H1 (cell line): ENCODE data around the gene OR10A6. TPM values are rescaled to one million over a fixed set of nuclear protein-coding genes. Genes with fewer than 3 reads are reported as not detected.

ENCODE experiments used
- CTCF ChIA-PET: fragments of 300-600 bp; sonication (Branson Sonifier 250); formaldehyde crosslinking; loops from one replicate; lab custom pipeline; 2021; ENCODE audit not compliant: partially characterized antibody; lab: Charles Lee
- POLR2A ChIA-PET: fragments of 300-600 bp; sonication (Branson Sonifier 250); formaldehyde crosslinking; loops from one replicate; lab custom pipeline; 2021; ENCODE audit warnings: inconsistent platforms; ENCODE audit not compliant: partially characterized antibody; lab: Charles Lee
- DNase-seq, 2 experiments: peaks; one replicate each; pipeline versions ENCODE4 v3.0.0 to v3.0.0-alpha.2; 2010 to 2022; ENCODE audit warnings: low spot score in 2 of 2, low read depth in 1 of 2, mixed read lengths in 1 of 2
- FAIRE-seq: peaks from 2 replicates; lab custom pipeline; 2011; peaks lifted over from hg19 to GRCh38; lab: Jason Lieb, UNC
- H2AFZ ChIP-seq: 2 replicates; pipeline ENCODE4 v1.8.1; 2012; ENCODE audit warnings: low read length, inconsistent platforms
- H2AK5ac ChIP-seq: 2 replicates; pipeline ENCODE4 v1.6.1; 2013; ENCODE audit warnings: low read depth, low read length
- H2BK120ac ChIP-seq: replicated peaks from 2 replicates; pipeline ENCODE3; 2013; ENCODE audit warnings: low read depth, low read length, inconsistent platforms
- H2BK12ac ChIP-seq: 2 replicates; pipeline ENCODE4 v1.6.1; 2013; ENCODE audit warnings: low read depth, low read length
- H2BK15ac ChIP-seq: 2 replicates; pipeline ENCODE4 v1.6.1; 2013; ENCODE audit warnings: low read length
- H2BK20ac ChIP-seq: 2 replicates; pipeline ENCODE4 v1.6.1; 2013; ENCODE audit warnings: low read length
- H2BK5ac ChIP-seq: 2 replicates; pipeline ENCODE4 v1.6.1; 2013; ENCODE audit warnings: low read depth, low read length
- H3K14ac ChIP-seq: 2 replicates; pipeline ENCODE4 v1.6.1; 2013; ENCODE audit warnings: inconsistent platforms; ENCODE audit not compliant: insufficient read length
- H3K18ac ChIP-seq: 2 replicates; pipeline ENCODE4 v1.6.1; 2013; ENCODE audit warnings: low read length; ENCODE audit errors: extremely low read depth
- H3K23ac ChIP-seq: 2 replicates; pipeline ENCODE4 v1.6.1; 2013; ENCODE audit warnings: inconsistent platforms; ENCODE audit not compliant: insufficient read length
- H3K23me2 ChIP-seq: 2 replicates; pipeline ENCODE4 v1.6.1; 2013; ENCODE audit warnings: low read depth, low read length
- H3K27ac ChIP-seq: 2 replicates; pipeline ENCODE4 v1.6.1; 2011; ENCODE audit warnings: low read depth, low read length, inconsistent platforms
- H3K27me3 ChIP-seq, 4 experiments: replicated peaks in 1 of 4; 1 replicate in 1 of 4; 2 replicates in 3 of 4; pipeline versions ENCODE4 v1.6.1 to v1.8.1; 2011 to 2013; ENCODE audit warnings: low read length in 3 of 4, mild to moderate bottlenecking in 3 of 4, inconsistent platforms in 2 of 4, mixed read lengths in 2 of 4, moderate library complexity in 1 of 4; ENCODE audit not compliant: control insufficient read depth in 3 of 4, insufficient read depth in 3 of 4; ENCODE audit errors: extremely low read depth in 1 of 4
- H3K36me3 ChIP-seq, 4 experiments: 2 replicates each; pipeline versions ENCODE4 v1.6.1 to v1.8.1; 2011 to 2013; ENCODE audit warnings: mild to moderate bottlenecking in 4 of 4, low read length in 3 of 4, moderate library complexity in 2 of 4, control low read depth in 1 of 4, inconsistent platforms in 1 of 4; ENCODE audit not compliant: insufficient read depth in 4 of 4, control insufficient read depth in 2 of 4
- H3K4ac ChIP-seq: replicated peaks from 2 replicates; pipeline ENCODE3; 2013; ENCODE audit warnings: low read length, low read depth, mixed read lengths, inconsistent platforms; ENCODE audit not compliant: insufficient read length
- H3K4me1 ChIP-seq, 4 experiments: replicated peaks in 1 of 4; 1 replicate in 1 of 4; 2 replicates in 3 of 4; pipeline versions ENCODE4 v1.6.1 to v1.8.1; 2011 to 2013; ENCODE audit warnings: low read length in 3 of 4, inconsistent platforms in 2 of 4, mixed read lengths in 1 of 4; ENCODE audit not compliant: insufficient read depth in 4 of 4, control insufficient read depth in 3 of 4
- H3K4me2 ChIP-seq, 2 experiments: 2 replicates each; pipeline versions ENCODE4 v1.6.1 to v1.8.1; 2011 to 2013; ENCODE audit warnings: low read depth in 2 of 2, low read length in 2 of 2, control low read depth in 1 of 2, inconsistent platforms in 1 of 2, mild to moderate bottlenecking in 1 of 2; ENCODE audit not compliant: insufficient read depth in 1 of 2
- H3K4me3 ChIP-seq, 4 experiments: fragments of 200-600, 300-600 bp in 1 of 4; sonication (generic), shearing (Covaris generic), sonication (Bioruptor Twin) in 1 of 4; 2 replicates each; pipeline versions ENCODE4 v1.5.1 to v1.8.1; 2011 to 2016; ENCODE audit warnings: low read length in 4 of 4, low read depth in 3 of 4, control low read depth in 2 of 4, inconsistent platforms in 2 of 4, mild to moderate bottlenecking in 2 of 4, mixed read lengths in 1 of 4, moderate library complexity in 1 of 4; ENCODE audit not compliant: insufficient read depth in 2 of 4; ENCODE audit errors: extremely low read depth in 1 of 4
- H3K56ac ChIP-seq: replicated peaks from 2 replicates; pipeline ENCODE3; 2013; ENCODE audit warnings: low read depth, mild to moderate bottlenecking, mixed read lengths, low read length, inconsistent platforms; ENCODE audit not compliant: insufficient read length
- H3K79me1 ChIP-seq: 2 replicates; pipeline ENCODE4 v1.6.1; 2013; ENCODE audit warnings: low read depth, low read length, control low read depth
- H3K79me2 ChIP-seq, 2 experiments: 2 replicates each; pipeline versions ENCODE4 v1.6.1 to v1.8.1; 2012 to 2013; ENCODE audit warnings: low read length in 2 of 2, mild to moderate bottlenecking in 2 of 2, inconsistent platforms in 1 of 2; ENCODE audit not compliant: insufficient read depth in 2 of 2, control insufficient read depth in 1 of 2
- H3K9ac ChIP-seq, 4 experiments: replicated peaks in 1 of 4; 1 replicate in 1 of 4; 2 replicates in 3 of 4; pipeline versions ENCODE4 v1.6.1 to v1.8.1; 2011 to 2013; ENCODE audit warnings: low read depth in 3 of 4, low read length in 3 of 4, control low read depth in 2 of 4, mild to moderate bottlenecking in 2 of 4, moderate library complexity in 2 of 4, inconsistent platforms in 1 of 4; ENCODE audit errors: extremely low read depth in 1 of 4
- H3K9me3 ChIP-seq, 2 experiments: 2 replicates each; pipeline versions ENCODE4 v1.6.1 to v1.8.1; 2012 to 2013; ENCODE audit warnings: mild to moderate bottlenecking in 2 of 2, moderate library complexity in 2 of 2, control low read depth in 1 of 2, inconsistent platforms in 1 of 2, low read depth in 1 of 2, low read length in 1 of 2, mixed read lengths in 1 of 2; ENCODE audit not compliant: insufficient read depth in 2 of 2
- H4K20me1 ChIP-seq, 2 experiments: replicated peaks in 1 of 2; 2 replicates each; pipeline versions ENCODE3 to v1.8.1; 2011 to 2013; ENCODE audit warnings: inconsistent platforms in 2 of 2, low read length in 2 of 2, mild to moderate bottlenecking in 1 of 2; ENCODE audit not compliant: insufficient read depth in 2 of 2, control insufficient read depth in 1 of 2
- H4K5ac ChIP-seq: 2 replicates; pipeline ENCODE4 v1.6.1; 2013; ENCODE audit warnings: low read length, low read depth, mixed read lengths, inconsistent platforms; ENCODE audit not compliant: insufficient read length
- H4K8ac ChIP-seq: 2 replicates; pipeline ENCODE4 v1.8.0; 2013; ENCODE audit warnings: mild to moderate bottlenecking, moderate library complexity, low read length, inconsistent platforms; ENCODE audit not compliant: insufficient read depth; ENCODE audit errors: extremely low read depth
- H4K91ac ChIP-seq: replicated peaks from 2 replicates; pipeline ENCODE3; 2013; ENCODE audit warnings: low read length, mixed read lengths, inconsistent platforms; ENCODE audit not compliant: insufficient read length
- CBX8 ChIP-seq: fragments of 300-800, 300-1000 bp; sonication (generic); IDR thresholded peaks from 2 replicates; pipeline ENCODE4 v1.7.1; 2016; ENCODE audit warnings: low read depth, low read length, borderline replicate concordance
- CHD2 ChIP-seq: IDR thresholded peaks from 2 replicates; pipeline ENCODE4 v1.6.1; 2012; ENCODE audit warnings: low read length, improper control_type of control experiment
- CREB1 ChIP-seq: IDR thresholded peaks from 2 replicates; pipeline ENCODE4 v1.6.1; 2012; ENCODE audit warnings: inconsistent platforms
- PHF8 ChIP-seq: fragments of 200-600 bp; sonication (generic); conservative IDR thresholded peaks from 2 replicates; pipeline ENCODE4 v1.7.1; 2012; ENCODE audit warnings: low read depth, mild to moderate bottlenecking, inconsistent platforms, low read length, moderate library complexity
- SAP30 ChIP-seq: fragments of 300-600 bp; sonication (generic); IDR thresholded peaks from 2 replicates; pipeline ENCODE4 v1.7.1; 2012; ENCODE audit warnings: low read length, moderate library complexity, mild to moderate bottlenecking, inconsistent platforms; ENCODE audit not compliant: insufficient read depth, insufficient replicate concordance
- SP2 ChIP-seq: IDR thresholded peaks from 2 replicates; pipeline ENCODE4 v1.6.1; 2012; ENCODE audit warnings: mild to moderate bottlenecking, low read length, inconsistent platforms
- SP4 ChIP-seq: IDR thresholded peaks from 2 replicates; pipeline ENCODE4 v1.6.1; 2012; ENCODE audit warnings: low read length, inconsistent platforms
- SRF ChIP-seq: IDR thresholded peaks from 2 replicates; pipeline ENCODE4 v1.6.1; 2011; ENCODE audit warnings: mild to moderate bottlenecking, low read depth, low read length, moderate library complexity
- TAF1 ChIP-seq: IDR thresholded peaks from 2 replicates; pipeline ENCODE4 v1.6.1; 2011; ENCODE audit warnings: mild to moderate bottlenecking, low read depth, low read length
- TEAD4 ChIP-seq: IDR thresholded peaks from 2 replicates; pipeline ENCODE4 v1.6.1; 2012; ENCODE audit warnings: low read depth, low read length, inconsistent platforms, mixed read lengths
- WGBS, 2 experiments: shearing (Covaris generic) in 1 of 2; methylation state at CpG; one replicate each; pipeline versions ENCODE4 v1.1.6 to v1.1.7; 2013 to 2015; ENCODE audit warnings: low lambda C conversion rate in 2 of 2, mixed read lengths in 2 of 2, inconsistent platforms in 1 of 2, low coverage in 1 of 2, missing lambda C conversion rate in 1 of 2; ENCODE audit not compliant: insufficient replicate concordance in 2 of 2, insufficient coverage in 1 of 2, insufficient read length in 1 of 2; ENCODE audit errors: extremely low coverage in 1 of 2, missing lambda C conversion rate in 1 of 2; 5-methylcytosine and 5-hydroxymethylcytosine counted together
- polyA plus RNA-seq, 7 experiments: library from polyadenylated mRNA; depleted of rRNA in 3 of 7; stranded (reverse) in 5 of 7; unstranded in 2 of 7; fragments of >200 nt in 5 of 7; fragments of 200-250 nt in 2 of 7; gene quantifications; 1 replicate in 5 of 7; 2 replicates in 1 of 7; 4 replicates in 1 of 7; pipeline versions ENCODE4 v1.2.1 to v1.2.3, GENCODE V29; 2011 to 2013; ENCODE audit warnings: missing spikeins in 2 of 7, mixed read lengths in 2 of 7
- total RNA-seq: library from RNA; stranded (reverse); fragmentation: NEBNext Ultra II Directional; extraction: Animal tissue kit (Norgen Biotek cat#: 25700); gene quantifications from 2 replicates; pipeline ENCODE4 v1.2.1, GENCODE V29; 2021
- TF ChIP-seq, protein P1 (sequence below), 3 experiments: IDR thresholded peaks; 1 replicate in 2 of 3; 2 replicates in 1 of 3; pipeline versions ENCODE4 v1.5.1 to v1.6.1; 2011; ENCODE audit warnings: low read length in 3 of 3, mild to moderate bottlenecking in 3 of 3, inconsistent platforms in 2 of 3, low read depth in 1 of 3, moderate library complexity in 1 of 3; ENCODE audit not compliant: insufficient read depth in 1 of 3; ENCODE audit errors: control extremely low read depth in 1 of 3

The OR10A6 gene
- total and polyA plus RNA-seq, 2 of the 8 experiments (the other 6 are each of a cell fraction or from before 2014, with no cell fraction given), result not detected

DNA sequence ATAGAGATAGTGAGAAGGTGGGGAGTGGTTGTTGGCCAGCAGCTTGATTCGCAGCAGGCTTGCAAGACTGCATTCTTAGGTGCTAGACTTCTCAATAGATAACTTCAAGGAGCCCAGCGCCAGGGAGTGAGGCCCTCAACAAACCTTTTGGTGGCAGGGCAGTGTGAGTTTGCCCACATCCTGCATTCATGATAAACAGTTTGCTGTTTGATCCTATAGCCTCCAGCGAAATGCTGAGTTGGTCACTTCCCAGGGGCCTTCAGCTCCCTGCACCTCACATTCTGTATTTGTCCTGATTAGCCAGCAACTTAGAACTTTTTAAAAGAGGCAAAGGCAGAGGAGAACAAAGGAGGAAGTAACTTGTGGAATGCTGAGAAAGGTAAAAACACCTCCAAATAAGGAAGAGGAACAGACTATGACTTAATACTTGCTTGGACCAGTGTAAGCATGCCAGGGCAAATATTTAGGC is 25.1 kb downstream of the OR10A6 start:
- H3K27ac ChIP-seq, result peak overlapping the region; percentile 62; the same call in 1 of the 2 replicates
- peak overlapping the region in 2 of 4 experiments; percentile 25 to 30; a peak in 2 of 8 replicates for H3K4me3 ChIP-seq
- H2BK12ac ChIP-seq, result peak overlapping the region; percentile 94
- peak overlapping the region; percentile 38 for H2BK120ac ChIP-seq
- H3K4ac ChIP-seq, result no peak overlapping the region
- H3K4me2 ChIP-seq, result peak overlapping the region; percentile 38 to 84; a peak in 2 of 4 replicates
- no peaks in the 10 kb centered on the region for H3K9me3 ChIP-seq
- H4K8ac ChIP-seq, result peak overlapping the region; percentile 81; the same call in 1 of the 2 replicates
- no peak overlapping the region for H3K23ac ChIP-seq
- CTCF ChIA-PET, result interaction anchor here (0.6 to 7.3 kb wide), 17 partner anchors 13 to 1527 kb away, joined by 3 to 127 read pairs (median 5); partner anchors contain the start of gene EIF3F
- H3K36me3 ChIP-seq, result peaks cover 0 to 2% (median 0%) of the 10 kb centered on the region in 4 experiments; a peak in 1 of 8 replicates
- H3K27me3 ChIP-seq, result no peaks in the 10 kb centered on the region
- no peak overlapping the region for H3K18ac ChIP-seq
- H2AFZ ChIP-seq, result peak overlapping the region; percentile 75
- H3K4me1 ChIP-seq, result peaks cover 6 to 21% (median 16%) of the 10 kb centered on the region in 4 experiments
- no peak for DNase-seq
- POLR2A ChIA-PET, result interaction anchor here (0.7 to 5.5 kb wide), 14 partner anchors 10 to 565 kb away, joined by 3 to 58 read pairs (median 6); partner anchors contain the start of gene EIF3F
- peak overlapping the region; percentile 29; the same call in 1 of the 2 replicates for H2BK20ac ChIP-seq
- no peaks in the 10 kb centered on the region for H3K79me1 ChIP-seq
- WGBS, 2 experiments, result 59% methylated on average over 3 of the region's 3 CpGs; no CpG with 5 or more reads in 1 of the 2 experiments
- peak overlapping the region; percentile 94 for H2BK5ac ChIP-seq
- H3K23me2 ChIP-seq, result no peaks in the 10 kb centered on the region
- H4K91ac ChIP-seq, result peak overlapping the region; percentile 39
- H2BK15ac ChIP-seq, result peak overlapping the region; percentile 85; the same call in 1 of the 2 replicates
- no peaks in the 10 kb centered on the region for H3K79me2 ChIP-seq
- peak overlapping the region; percentile 10 for H3K56ac ChIP-seq
- H4K20me1 ChIP-seq, result no peaks in the 10 kb centered on the region
- H3K9ac ChIP-seq, result peak overlapping the region in 1 of 4 experiments; percentile 18; a peak in 2 of 7 replicates
- no peak overlapping the region for H4K5ac ChIP-seq
- FAIRE-seq, result no peak
- H2AK5ac ChIP-seq, result peak overlapping the region; percentile 32; the same call in 1 of the 2 replicates
- no peak overlapping the region for H3K14ac ChIP-seq
- no peak for TF ChIP-seq SAP30
- no peak for TF ChIP-seq TEAD4
- TF ChIP-seq SP4, result no peak
- TF ChIP-seq TAF1, result 0 out of 2 replicates have a peak, but pooled peaks have one; percentile 21
- no peak for TF ChIP-seq CREB1
- peak; percentile 77 for TF ChIP-seq SRF
- TF ChIP-seq CHD2, result no peak
- 0 out of 2 replicates have a peak, but pooled peaks have one; percentile 6 for TF ChIP-seq PHF8
- TF ChIP-seq, protein P1, sequence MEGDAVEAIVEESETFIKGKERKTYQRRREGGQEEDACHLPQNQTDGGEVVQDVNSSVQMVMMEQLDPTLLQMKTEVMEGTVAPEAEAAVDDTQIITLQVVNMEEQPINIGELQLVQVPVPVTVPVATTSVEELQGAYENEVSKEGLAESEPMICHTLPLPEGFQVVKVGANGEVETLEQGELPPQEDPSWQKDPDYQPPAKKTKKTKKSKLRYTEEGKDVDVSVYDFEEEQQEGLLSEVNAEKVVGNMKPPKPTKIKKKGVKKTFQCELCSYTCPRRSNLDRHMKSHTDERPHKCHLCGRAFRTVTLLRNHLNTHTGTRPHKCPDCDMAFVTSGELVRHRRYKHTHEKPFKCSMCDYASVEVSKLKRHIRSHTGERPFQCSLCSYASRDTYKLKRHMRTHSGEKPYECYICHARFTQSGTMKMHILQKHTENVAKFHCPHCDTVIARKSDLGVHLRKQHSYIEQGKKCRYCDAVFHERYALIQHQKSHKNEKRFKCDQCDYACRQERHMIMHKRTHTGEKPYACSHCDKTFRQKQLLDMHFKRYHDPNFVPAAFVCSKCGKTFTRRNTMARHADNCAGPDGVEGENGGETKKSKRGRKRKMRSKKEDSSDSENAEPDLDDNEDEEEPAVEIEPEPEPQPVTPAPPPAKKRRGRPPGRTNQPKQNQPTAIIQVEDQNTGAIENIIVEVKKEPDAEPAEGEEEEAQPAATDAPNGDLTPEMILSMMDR (IDR thresholded peaks at IDR 0.05; ENCODE audit: control extremely low read depth in 1 of 3, insufficient read depth in 1 of 3, low read depth in 1 of 3, low read length in 3 of 3), result no peak
- no peak for TF ChIP-seq SP2
- TF ChIP-seq CBX8, result no peak
